HG03521 (cell line): ENCODE results near the gene PDE4B.

Experiments
- ATAC-seq: cut with Tn5 transposase; IDR thresholded peaks from one replicate; pipeline ENCODE4 v1.9.1; 2021; ENCODE audit warnings: mild to moderate bottlenecking, moderate library complexity; ENCODE audit not compliant: unreplicated experiment

The PDE4B gene

GRCh38 chr1:66371233-66372005, 578.7 kb downstream of the PDE4B start:
- no peak for ATAC-seq

- ATAC-seq: no peak
Measured at GRCh38 chr1:66372522-66373101, 579.9 kb downstream of the PDE4B start.

GRCh38 chr1:66373157-66373591, 580.5 kb downstream of the PDE4B start:
- no peak for ATAC-seq

GRCh38 chr1:66374148-66374547, 581.5 kb downstream of the PDE4B start:
- peak; percentile 44 for ATAC-seq

- ATAC-seq: peak; percentile 41
Measured at GRCh38 chr1:66374561-66375111, 581.9 kb downstream of the PDE4B start.

- ATAC-seq: no peak
Measured at GRCh38 chr1:66375125-66375524, 582.4 kb downstream of the PDE4B start.

GRCh38 chr1:66380452-66381212, 587.9 kb downstream of the PDE4B start:
- ATAC-seq: peak; percentile 97

- ATAC-seq: no peak
Measured at GRCh38 chr1:66381621-66382275, 589.1 kb downstream of the PDE4B start.

GRCh38 chr1:66383168-66383567, 590.5 kb downstream of the PDE4B start:
- ATAC-seq: no peak

- ATAC-seq: no peak
Measured at GRCh38 chr1:66383611-66384010, 590.9 kb downstream of the PDE4B start.

- no peak for ATAC-seq
Measured at GRCh38 chr1:66384258-66384921, 591.7 kb downstream of the PDE4B start.

GRCh38 chr1:66386712-66387111, 594.0 kb downstream of the PDE4B start:
- no peak for ATAC-seq

GRCh38 chr1:66388913-66389312, 596.2 kb downstream of the PDE4B start:
- ATAC-seq: no peak

GRCh38 chr1:66393586-66394287, 601.0 kb downstream of the PDE4B start:
- no peak for ATAC-seq

- no peak for ATAC-seq
Measured at GRCh38 chr1:66394603-66395002, 601.9 kb downstream of the PDE4B start.

GRCh38 chr1:66395202-66396061, 602.7 kb downstream of the PDE4B start:
- no peak for ATAC-seq

GRCh38 chr1:66396212-66396890, 603.7 kb downstream of the PDE4B start:
- peak; percentile 53 for ATAC-seq

GRCh38 chr1:66397192-66397591, 604.5 kb downstream of the PDE4B start:
- peak; percentile 36 for ATAC-seq
